ENCODE measurements around the gene NEMF.
"Not testable (repeated sequence)": the region's sequence is repeated elsewhere in the genome, so short reads cannot be mapped to it uniquely, and the experiment has no call there.

Gene NEMF

DNA sequence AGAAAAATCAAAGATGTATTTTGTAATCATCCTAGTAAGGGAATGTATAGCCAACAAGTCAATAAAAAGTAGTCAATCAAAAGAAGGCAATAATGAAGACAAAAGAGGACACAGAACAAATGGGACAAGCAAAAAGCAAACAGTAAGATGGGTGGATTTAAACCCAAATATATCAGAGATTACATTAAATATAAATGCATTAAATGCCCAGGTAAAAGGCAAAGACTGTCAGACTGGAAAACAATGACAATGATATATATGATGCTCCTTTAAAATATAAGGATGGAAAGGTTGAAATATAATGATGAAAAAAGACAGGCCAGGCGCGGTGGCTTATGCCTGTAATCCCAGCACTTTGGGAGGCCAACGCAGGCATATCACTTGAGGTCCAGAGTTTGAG is 35.7 kb downstream of the NEMF start:
- no peak for DNase-seq (ENCODE audit: low read depth in 3 of 3, low spot score in 1 of 3)

DNA sequence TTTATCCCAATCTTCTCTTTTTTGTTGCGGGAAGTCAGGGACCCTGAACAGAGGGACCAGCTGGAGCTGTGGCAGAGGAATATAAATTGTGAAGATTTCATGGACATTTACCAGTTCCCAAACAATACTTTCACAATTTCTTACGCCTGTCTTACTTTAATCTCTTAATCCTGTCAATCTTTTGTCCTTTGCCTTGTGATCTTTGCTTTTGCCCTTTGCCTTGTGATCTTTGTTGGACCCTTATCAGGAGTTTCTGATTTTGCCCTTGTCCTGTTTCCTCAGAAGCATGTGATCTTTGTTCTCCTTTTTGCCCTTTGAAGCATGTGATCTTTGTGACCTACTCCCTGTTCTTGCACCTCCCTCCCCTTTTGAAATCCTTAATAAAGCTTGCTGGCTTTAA is 36.5 kb downstream of the NEMF start:
- not testable (repeated sequence) for DNase-seq (ENCODE audit: low read depth in 3 of 3, low spot score in 1 of 3)

DNA sequence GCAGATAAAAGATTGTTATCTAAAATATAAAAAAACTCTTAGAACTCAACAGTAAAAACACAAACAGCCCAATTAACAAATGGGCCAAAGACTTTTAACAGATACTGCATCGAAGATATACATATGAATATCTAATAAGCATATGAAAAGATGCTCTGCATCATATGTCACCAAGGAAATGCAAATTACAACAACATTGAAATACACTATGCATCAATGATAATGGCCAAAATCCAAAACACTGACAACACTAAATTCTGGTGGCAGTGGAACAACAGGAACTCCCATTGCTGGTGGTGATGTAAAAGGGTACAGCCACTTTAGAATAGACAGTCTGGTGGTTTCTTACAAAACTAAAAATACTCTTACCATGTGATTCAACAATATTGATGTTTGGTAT is 43.8 kb downstream of the NEMF start:
- no peak for DNase-seq (ENCODE audit: low read depth in 3 of 3, low spot score in 1 of 3)

DNA sequence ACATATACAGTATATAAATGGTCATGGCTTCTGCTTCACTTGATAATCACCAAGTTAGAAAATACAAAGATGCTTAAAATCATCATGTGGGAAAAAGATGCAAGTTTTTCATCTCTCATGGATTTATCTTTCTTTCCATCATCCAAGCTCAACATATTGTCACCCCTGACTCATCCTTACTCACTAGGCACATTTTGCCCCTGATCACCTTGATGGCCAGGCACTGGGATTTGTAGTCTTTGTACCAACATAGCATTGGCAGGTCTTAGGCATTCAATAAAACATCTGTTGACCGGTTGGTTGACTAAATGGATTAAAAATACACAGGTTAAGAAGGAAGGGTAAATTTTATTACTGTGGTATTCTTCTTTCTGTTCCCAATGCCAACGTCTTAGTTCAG is 56.6 kb downstream of the NEMF start:
- DNase-seq (ENCODE audit: low read depth in 3 of 3, low spot score in 1 of 3): no peak

DNA sequence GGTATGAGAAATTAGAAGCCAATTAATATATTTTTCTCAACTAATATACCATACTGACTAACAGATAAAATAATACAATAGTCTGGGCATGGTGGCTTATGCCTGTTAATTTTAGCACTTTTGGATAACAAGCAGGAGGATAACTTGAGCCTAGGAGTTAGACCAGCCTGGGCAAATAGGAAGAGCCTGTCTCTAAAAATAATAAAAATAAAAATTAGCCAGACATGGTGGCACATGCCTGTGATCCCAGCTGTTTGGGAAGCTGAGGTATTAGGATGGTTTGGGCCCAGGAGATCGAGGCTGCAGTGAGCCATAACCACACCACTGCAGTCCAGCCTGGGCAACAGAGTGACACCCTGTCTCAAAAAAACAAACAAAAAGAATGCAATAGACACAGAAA is 60.0 kb downstream of the NEMF start:
- DNase-seq (ENCODE audit: low read depth in 3 of 3, low spot score in 1 of 3): no peak

DNA sequence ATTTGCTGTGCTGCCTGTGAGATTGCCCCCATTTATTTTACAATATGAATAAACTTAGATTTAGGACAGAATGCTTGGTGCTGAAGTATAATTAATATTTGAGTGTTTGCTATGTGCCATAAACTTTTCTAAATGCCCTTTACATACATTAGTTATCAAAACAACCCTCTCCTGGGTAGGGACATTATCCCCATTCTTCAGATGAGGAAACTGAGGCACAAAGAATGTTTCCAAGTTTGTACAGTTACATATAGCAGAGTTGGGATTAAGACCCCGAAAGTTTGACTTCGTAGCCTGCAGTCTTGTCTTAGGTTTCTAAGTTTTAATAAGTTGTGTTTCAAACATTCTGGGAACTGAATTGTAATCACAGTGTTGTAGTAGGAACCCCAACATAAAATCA is 66.3 kb downstream of the NEMF start:
- no peak for DNase-seq (ENCODE audit: low read depth in 3 of 3, low spot score in 1 of 3)

DNA sequence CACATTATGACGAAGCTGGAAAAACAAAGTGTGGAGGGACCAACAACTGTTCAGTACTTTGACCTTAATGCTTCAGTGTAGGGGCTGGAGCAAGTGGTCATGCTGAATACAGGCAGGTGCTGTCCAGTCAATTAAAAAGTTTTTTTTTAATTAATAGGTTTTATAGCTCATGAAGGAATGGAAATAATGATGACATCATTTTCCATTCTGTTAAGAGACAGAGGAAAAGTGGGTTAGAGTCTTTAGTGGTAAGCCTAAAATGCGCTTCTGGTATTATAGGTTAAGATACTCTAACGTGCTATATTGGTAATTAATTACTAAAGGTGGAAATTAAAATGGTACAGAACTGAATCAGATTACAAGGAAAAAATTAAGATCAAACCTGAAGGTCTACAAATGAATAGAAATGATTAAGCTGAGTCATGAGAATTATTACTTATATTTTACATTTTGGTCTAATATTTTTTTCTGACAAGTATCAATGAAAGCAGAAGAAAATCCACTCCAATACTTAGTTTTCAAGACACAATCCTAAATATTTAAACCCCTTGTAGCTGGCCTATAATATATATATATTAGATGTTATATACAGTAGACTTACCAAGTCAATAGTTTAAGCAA is 69.1 kb downstream of the NEMF start:
- DNase-seq (ENCODE audit: low read depth in 3 of 3, low spot score in 1 of 3): no peak

DNA sequence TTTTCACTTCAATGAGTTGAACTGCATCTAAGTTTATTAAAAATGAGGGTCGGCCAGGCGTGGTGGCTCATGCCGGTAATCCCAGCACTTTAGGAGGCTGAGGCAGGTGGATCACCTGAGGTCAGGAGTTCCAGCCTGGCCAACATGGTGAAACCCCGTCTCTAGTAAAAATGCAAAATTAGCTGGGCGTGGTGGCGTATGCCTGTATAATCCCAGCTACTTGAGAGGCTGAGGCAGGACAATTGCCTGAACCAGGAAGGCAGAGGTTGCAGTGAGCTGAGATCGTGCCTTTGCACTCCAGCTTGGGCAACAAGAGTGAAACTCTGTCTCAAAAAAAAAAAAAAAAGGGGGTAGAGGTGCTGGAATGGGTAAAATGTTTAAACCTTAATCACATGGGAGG is 71.5 kb downstream of the NEMF start:
- DNase-seq (ENCODE audit: low read depth in 3 of 3, low spot score in 1 of 3): not testable (repeated sequence)

DNA sequence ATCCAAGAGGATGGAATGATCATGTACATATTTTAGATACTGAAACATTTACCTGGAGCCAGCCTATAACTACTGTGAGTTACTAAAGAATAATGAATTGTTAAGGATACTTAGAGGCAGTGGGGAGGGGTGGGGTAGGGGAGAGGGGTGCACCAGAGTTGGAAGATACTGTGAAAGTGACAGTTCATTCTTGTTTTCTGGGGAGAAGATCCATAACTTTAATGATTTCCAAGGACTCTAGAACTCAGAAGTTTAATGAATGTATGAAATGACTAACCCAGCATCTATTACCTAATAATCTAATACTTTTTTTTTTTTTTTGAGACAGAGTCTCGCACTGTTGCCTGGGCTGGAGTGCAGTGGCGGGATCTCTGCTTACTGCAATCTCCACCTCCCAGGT is 74.2 kb downstream of the NEMF start:
- DNase-seq (ENCODE audit: low read depth in 3 of 3, low spot score in 1 of 3): no peak

DNA sequence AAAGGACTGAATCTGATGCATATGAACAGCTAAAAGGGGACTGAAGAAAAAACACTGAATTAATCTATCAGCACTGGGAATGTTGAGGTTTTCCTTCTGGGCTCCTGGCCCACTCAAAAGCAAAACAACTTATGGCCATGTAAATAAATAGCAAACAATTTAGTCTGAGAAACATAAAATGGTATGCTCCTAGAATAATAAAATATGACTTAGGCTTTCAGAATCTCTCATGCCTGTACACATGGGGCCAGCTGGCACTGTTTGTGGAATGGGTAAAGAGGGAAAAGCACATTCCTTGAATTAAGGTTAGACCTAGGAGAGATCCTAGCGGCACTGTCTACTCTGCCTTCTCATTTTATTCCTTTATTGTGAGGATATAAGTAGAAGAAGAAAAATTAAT is 78.5 kb downstream of the NEMF start:
- DNase-seq (ENCODE audit: low read depth in 3 of 3, low spot score in 1 of 3): no peak

DNA sequence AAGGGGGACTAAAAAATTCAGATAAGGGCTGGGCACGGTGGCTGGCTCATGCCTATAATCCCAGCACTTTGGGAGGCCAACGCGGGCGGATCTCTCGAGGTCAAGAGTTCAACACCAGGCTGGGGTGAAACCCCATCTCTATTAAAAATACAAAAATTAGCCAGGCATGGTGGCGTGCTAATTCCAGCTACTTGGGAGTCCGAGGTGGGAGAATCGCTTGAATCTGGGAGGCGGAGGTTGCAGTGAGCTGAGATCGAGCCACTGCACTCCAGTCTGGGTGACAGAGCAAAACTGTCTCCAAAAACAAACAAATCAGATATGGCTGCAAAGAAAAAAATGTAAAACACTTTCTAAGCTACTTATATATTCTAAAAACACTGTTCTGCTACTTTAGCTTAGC is 80.9 kb downstream of the NEMF start:
- DNase-seq (ENCODE audit: low read depth in 3 of 3, low spot score in 1 of 3): not testable (repeated sequence)

DNA sequence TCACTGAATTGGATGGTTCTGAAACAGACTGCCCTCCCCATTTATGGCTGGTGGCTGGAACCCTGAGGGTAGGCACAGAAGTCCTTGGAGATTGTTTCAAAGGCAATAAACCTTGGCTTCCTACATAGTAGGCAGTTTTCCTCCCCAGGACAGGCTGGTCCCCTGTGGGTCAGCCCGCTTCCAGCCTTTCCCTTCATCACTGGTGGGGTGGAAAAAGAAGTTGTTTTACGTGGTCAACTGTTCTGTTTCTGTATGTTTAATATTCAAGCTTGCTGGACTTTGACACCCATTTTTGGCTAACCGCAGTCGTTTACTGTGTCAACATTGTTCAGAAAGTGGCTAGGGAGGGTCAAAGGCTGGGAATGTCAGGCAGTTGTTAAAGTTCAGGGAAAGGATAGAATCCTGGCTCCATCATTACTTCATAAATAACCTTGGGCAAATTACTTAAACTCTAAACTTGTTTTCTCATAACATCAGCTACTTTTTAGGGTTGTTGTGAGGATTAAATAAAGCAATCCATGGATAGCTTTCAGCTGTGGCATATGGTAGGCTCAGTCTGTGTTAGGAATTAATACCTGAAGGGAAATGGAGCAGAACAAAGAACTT is 82.3 kb downstream of the NEMF start:
- DNase-seq (ENCODE audit: low read depth in 3 of 3, low spot score in 1 of 3): no peak

DNA sequence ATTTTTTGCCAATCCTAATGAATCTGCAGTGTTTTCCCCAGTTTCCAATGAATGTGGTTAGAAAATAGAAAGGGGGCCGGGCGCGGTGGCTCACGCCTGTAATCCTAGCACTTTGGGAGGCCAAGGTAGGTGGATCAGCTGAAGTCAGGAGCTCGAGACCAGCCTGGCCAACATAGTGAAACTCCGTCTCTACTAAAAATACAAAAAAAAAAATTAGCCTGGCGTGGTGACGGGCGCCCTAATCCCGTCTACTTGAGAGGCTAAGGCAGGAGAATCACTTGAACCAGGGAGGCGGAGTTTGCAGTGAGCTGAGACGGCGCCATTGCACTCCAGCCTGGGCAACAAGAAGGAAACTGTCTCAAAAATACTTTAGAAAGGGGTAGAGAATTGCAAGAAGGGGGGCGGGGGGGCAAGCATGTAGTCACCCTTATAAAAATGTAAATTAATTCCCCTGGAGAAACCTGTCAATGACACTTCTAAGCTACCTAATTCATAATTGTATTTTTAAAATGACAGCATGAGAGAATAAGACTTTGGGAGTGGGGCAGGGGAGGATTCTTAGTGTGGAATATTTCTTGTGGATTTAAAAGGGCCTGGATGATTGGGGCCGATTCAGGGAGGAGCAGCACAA is 82.9 kb downstream of the NEMF start:
- no peak for DNase-seq (ENCODE audit: low read depth in 3 of 3, low spot score in 1 of 3)

DNA sequence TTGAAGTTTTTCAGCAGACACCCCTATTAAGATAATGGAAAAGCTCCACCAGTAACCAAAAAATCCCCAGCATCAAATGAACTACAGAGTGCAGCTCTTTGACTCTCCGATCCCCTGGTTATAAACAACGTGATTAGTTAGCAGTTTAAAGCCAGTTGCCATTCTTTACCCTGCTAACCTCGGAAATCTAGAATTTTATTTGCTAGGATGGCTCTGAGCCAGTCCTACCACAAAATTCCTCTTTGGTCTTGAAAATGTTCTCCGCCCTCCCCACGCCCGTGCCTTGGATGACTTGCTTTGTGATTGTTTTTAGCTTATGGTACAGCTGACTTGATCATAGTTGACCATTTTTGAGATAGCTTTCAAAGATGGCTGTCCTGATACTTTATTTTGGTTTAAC is 83.4 kb downstream of the NEMF start:
- no peak for DNase-seq (ENCODE audit: low read depth in 3 of 3, low spot score in 1 of 3)

DNA sequence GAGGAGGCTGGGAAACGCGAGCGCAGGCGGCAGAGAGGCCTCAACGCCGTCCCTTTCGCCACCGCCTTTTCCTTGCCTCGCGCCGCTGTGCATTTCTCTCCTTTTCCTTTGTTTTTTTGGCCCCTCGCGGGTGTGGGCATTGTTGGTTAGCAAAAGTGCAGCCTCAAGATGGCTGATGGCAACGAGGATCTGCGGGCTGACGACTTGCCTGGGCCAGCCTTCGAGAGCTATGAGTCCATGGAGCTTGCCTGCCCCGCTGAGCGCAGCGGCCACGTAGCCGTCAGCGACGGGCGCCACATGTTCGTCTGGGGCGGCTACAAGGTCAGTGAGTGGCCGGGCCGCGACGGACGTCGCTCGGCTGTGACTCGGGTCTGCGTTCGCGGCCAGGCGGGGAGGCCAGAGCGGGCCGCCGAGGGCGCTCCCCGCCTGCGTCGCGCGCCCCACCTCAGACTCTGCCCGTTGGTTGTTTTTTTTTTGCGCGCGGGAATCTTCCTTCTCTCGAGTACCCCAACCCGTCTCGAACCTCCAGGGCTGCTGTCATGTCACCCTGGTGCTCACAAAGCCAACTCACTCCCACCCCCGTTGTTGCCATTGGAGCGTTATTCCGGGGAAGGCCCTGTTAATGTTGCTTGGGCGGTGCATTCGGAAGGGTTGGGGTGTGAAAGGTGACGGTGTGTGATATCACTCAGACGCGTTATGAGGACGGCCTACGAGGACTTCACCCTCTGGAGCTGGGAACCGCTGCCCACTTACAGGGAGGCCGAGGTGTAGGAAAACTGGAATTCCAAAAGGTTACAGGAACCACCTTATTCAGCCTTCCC is 84.1 kb downstream of the NEMF start:
- peak in 1 of 3 donors; percentile 44 for DNase-seq (ENCODE audit: low read depth in 3 of 3, low spot score in 1 of 3)

DNA sequence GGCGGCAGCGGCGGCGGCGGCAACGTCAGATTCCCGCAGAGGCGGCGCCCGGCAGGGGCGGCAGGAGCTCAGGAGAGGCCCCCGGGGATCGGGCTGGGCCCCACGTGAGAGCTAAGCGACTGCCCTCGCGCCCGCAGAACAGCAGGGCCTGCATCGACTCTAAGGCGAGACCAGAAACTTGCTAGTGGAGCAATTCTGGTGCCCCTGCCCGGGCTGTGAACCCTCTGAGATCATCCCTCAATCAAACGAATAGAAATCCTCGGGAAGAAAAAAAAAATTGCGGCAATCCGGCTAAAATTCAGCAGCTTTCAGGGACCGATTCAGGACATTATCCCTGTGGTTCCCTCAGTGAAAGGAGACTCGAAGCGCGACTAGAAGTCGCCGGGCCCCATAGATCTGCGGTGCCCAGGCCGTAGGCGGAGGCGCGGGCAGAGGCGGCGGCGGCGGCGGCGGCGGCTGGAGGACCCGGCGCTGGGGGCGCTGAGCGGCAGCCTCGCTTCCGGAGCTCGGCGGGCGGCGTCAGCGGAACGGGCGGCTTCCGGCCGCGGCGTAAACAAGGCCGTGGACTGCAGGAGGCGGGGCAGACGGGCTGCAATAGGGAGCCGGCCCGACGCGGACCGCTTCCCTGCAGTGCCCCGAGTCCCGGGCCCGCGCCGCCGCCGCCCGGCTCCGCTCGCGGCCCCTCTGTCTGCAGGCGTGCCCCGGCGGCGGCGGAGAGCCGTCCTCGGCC is 84.9 kb downstream of the NEMF start, which contains the start of gene KLHDC2:
KLHDC2 (plus strand) TSS at position 583 of the 730 bp plus-strand sequence. CDS start 316 bp downstream, outside the sequence.
- DNase-seq (ENCODE audit: low read depth in 3 of 3, low spot score in 1 of 3): peak; percentile 63 to 78 (median 77)

DNA sequence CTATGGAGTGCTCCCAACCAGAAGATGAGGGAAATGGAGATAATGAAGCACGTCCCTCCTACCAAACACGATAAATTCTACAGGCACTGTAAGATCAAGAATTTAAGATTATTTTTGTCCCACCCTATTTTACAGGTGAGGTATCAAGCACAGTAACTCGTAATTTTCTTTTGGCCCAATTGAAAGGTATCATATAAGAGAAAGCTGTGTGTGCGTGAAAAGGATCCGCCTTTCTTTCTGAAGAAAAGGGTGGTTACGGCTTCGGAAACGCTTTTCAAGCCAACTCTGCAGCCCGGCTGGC is 85.4 kb downstream of the NEMF start:
- DNase-seq (ENCODE audit: low read depth in 3 of 3, low spot score in 1 of 3): no peak

DNA sequence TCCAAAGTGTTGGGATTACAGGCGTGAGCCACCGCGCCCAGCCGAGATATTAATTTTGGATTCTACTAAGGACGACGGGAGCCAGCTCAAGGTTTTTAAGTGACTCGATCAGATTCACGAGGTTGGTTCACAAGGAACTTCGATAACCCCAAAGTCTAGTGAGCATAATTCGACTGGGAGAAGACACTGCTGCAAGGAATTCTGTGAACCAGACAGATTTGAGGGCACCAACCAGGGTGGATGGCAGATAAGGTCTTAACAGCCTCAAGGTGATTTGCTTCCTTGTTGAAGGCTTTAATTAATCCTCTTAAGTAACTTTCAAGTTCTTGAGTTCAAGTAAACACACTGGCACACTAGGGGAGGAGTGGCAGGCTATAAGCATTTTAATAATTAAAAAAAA is 85.7 kb downstream of the NEMF start:
- no peak for DNase-seq (ENCODE audit: low read depth in 3 of 3, low spot score in 1 of 3)

DNA sequence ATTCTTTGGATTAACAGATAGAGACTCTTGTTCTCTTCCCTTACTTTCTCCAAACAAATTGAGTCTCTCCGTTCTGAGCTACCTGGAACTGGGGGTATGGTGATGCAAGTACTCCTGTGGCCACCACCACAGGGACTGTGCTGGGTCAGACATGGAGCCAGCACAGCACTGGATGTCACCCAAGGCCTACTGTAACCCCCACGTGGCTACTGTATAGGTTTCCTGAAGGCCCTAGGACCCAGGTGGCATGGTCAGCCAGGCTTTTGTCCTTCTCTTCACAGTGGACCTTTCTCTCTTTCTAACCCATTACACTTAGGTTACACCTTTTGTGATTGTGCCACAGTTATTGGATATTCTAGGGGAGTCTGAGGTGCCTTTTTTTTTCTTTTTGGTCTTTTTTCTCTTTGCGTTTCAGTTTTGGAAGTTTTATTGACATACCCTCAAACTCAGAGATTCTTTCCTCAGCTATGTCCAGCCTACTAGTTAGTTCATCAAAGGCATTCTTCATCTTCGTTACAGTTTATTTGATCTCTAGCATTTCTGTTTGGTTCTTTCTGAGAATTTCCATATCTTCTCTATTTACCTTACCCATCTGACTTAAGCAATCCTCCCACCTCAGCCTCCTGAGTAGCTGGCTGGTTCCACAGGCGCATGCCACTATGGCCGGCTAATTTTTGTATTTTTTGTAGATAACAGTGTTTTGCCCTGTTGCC is 90.6 kb downstream of the NEMF start:
- DNase-seq (ENCODE audit: low read depth in 3 of 3, low spot score in 1 of 3): no peak

DNA sequence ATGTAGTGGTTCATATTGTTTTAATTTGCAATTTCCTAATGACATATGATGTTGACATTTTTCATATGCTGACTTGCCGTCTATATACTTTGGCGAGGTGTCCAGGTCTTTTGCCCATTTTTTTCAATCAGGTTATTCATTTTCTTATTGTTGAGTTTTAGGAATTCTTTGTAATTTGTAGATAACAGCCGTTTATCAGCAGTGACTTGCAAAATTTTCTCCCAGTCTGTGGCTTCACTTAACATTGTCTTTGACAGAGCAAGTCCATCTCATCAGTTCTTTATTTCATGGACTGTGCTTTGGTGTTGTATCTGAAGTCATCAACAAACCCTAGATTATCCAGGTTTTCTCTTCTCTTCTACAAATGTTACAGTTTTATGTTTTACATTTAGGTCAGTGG is 97.2 kb downstream of the NEMF start:
- no peak for DNase-seq (ENCODE audit: low read depth in 3 of 3, low spot score in 1 of 3)

DNA sequence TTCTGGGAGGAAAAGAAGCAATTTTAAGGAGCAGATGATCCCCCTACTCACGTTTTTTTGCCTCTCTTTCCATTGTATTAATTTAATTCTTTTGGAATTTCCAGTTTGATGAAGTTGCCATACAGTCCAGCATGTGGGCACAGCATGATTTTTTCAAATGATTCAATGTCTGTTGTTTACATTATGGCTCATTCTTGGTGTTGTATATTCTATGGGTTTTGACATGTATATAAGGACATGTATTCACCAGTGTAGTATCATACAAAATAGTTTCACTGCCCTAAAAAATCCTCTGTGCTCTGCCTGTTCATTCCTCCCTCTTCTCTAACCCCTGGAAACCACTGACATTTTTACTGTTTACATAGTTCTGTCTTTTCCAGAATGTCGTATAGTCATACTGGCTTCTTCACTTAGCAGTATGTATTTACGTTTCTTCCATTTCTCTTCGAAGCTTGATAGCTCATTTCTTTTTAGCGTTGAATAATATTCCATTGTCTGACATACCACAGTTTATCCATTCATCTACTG is 98.0 kb downstream of the NEMF start:
- no peak for DNase-seq (ENCODE audit: low read depth in 3 of 3, low spot score in 1 of 3)
